ENCODE results near the gene GATAD2A.

Gene GATAD2A, protein sequence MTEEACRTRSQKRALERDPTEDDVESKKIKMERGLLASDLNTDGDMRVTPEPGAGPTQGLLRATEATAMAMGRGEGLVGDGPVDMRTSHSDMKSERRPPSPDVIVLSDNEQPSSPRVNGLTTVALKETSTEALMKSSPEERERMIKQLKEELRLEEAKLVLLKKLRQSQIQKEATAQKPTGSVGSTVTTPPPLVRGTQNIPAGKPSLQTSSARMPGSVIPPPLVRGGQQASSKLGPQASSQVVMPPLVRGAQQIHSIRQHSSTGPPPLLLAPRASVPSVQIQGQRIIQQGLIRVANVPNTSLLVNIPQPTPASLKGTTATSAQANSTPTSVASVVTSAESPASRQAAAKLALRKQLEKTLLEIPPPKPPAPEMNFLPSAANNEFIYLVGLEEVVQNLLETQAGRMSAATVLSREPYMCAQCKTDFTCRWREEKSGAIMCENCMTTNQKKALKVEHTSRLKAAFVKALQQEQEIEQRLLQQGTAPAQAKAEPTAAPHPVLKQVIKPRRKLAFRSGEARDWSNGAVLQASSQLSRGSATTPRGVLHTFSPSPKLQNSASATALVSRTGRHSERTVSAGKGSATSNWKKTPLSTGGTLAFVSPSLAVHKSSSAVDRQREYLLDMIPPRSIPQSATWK

DNA sequence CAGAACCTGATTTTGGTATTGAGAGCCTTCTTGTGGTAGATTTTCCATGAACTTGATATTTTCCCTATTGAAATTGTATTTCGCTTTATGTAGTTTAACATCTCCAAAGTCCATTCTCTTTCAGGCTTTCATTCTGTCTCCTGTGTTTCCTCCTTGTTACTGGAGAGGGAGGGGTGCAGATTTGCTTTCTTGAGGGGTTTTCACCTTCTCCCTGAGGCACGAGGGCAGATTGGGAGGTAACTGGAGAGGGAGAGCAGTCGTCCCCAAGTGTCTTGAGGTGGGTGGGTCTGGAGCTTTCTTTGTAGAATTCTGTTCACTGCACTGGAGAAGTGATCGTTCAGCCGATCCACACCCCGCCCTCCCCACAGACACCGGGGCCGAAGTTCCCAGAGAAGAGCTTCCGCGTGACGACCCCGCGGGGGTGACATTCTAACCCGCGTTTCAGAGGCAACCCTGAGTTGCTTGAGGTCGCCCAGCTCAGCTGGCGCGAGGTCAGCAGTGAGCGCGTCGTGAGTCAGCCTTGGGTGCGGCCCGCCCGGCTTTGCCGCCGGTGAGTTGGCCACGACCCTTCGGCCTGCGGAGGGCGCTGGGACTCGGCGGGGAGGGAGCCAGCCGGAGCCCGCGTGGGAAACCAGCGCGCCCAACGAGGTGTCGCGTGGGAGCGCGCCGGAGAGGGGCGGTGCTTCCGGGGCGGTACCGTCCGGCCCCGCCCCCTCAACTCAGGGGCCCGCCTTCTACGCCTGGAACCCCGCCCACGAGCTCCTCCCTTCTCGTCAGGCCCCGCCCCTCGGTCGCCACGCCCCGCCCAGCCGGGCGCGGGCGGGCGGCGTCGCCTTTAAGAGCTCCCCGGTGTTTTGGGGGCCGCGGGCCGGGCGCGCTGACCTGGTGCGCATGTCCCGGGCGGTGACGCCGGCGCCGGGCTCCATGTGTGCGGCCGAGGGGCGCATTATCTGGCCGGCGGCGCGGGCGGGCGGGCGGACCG is at the start of gene GATAD2A:
Gene GATAD2A (plus strand): TSS at position 797 of the 982 bp plus-strand sequence. CDS start 59,671 bp downstream, outside the sequence.
- H3K4me3 Mint-ChIP-seq = peak within 1 kb of the TSS; percentile 95
- ATAC-seq (replicated peaks; ENCODE audit: extremely low read depth, poor library complexity, severe bottlenecking) (peak; percentile 74), DNase-seq (ENCODE audit: low spot score in 2 of 2) (peak; percentile 90 to 94)
- H3K27me3 Mint-ChIP-seq = no peaks in the 10 kb centered on the region
- peaks cover 12% of the 10 kb centered on the region for H3K36me3 Mint-ChIP-seq (ENCODE audit: insufficient read depth)
- no peaks in the 10 kb centered on the region for H3K9me3 Mint-ChIP-seq
- peak within 1 kb of the TSS; percentile 81 for H3K27ac Mint-ChIP-seq (ENCODE audit: low read depth)
- H3K4me1 Mint-ChIP-seq = peaks cover 59% of the 10 kb centered on the region

DNA sequence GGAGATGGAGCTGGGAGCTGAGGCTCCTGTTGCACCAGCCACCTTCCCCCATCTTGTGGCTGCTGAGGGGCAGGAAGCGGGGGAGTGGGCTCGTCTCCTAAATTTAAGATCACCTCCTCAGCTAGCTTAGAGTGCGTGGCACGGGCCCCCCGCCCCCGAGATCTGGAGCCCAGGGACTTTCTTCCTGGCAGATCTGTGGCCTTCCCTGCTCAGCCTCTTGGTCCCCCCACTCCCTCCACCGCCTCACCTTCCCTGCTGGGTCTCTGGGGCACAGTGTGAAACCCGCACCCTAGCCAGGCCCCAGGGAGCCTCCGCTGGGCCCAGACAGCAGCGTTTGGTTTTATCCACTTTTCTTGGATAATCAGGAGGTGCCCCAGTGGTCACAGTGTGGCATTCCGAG is 49.0 kb upstream of the GATAD2A start:
- H3K4me3 Mint-ChIP-seq = no peak overlapping the region
- ATAC-seq (replicated peaks; ENCODE audit: extremely low read depth, poor library complexity, severe bottlenecking) (no peak), DNase-seq (ENCODE audit: low spot score in 2 of 2) (no peak)
- H3K9me3 Mint-ChIP-seq = no peaks in the 10 kb centered on the region
- peaks cover 22% of the 10 kb centered on the region for H3K36me3 Mint-ChIP-seq (ENCODE audit: insufficient read depth)
- H3K27ac Mint-ChIP-seq (ENCODE audit: low read depth) = no peak overlapping the region
- peaks cover 6% of the 10 kb centered on the region for H3K4me1 Mint-ChIP-seq
- H3K27me3 Mint-ChIP-seq = no peaks in the 10 kb centered on the region

DNA sequence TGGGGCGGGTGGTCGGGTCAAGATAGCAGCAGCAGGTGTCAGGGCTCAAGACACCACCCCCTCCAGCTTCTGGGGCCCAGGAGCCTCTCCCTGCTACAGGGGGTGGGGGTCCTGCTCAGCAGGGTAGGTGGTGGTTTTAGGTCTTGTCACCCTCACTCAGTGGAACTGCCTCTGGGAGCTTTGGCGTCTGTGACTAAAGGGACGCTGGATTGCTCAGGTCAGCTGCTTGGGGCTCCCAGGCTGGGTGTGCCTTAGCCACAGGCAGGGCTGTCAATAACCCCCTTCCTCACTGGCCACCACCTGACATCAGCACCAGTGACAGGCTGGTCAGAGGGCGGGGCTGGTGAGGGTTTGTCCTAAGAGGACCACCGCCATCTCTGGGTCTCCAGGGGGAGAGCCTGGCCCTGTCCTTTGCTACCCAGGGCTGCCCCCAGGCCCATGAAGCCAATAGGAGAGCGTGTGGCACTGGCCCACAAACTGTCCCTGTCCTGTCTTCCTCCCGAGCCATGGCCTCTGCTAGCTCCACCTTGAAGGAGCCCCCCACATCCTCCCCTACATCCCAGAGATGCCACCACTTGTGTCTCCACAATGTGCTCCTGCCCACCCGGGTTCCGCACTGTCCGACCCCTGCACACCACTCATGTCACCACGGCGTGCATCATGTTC is 48.4 kb upstream of the GATAD2A start:
- H3K9me3 Mint-ChIP-seq = no peaks in the 10 kb centered on the region
- DNase-seq (ENCODE audit: low spot score in 2 of 2) (no peak), ATAC-seq (replicated peaks; ENCODE audit: extremely low read depth, poor library complexity, severe bottlenecking) (no peak)
- H3K4me1 Mint-ChIP-seq = peaks cover 10% of the 10 kb centered on the region
- H3K36me3 Mint-ChIP-seq (ENCODE audit: insufficient read depth) = peaks cover 21% of the 10 kb centered on the region
- H3K27me3 Mint-ChIP-seq = no peaks in the 10 kb centered on the region
- no peak overlapping the region for H3K4me3 Mint-ChIP-seq
- H3K27ac Mint-ChIP-seq (ENCODE audit: low read depth) = no peak overlapping the region

DNA sequence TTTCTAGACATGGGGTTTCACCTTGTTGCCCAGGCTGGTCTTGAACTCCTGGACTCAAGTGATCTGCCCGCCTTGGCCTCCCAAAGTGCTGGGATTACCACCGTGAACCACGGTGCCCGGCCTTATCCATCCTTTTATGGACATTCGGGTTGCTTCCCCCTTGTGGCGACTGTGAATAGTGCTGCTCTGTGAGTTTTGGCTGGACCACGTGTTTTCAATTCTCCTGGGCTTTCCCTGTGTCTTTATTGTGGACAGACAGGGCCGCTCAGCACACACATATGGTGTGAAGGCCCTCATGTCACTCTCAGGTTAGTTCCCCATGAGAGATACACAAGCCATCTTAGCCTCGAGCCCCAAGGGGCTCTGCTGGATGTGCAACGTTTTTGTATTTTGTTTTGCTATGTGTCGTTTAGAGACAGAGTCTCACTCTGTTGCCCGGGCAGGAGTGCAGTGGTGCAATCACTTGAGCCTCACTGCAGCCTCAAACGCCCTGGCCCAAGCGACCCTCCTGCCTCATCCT is 44.3 kb upstream of the GATAD2A start:
- peak overlapping the region; percentile 20 for H3K4me3 Mint-ChIP-seq
- ATAC-seq (replicated peaks; ENCODE audit: extremely low read depth, poor library complexity, severe bottlenecking) (peak; percentile 41), DNase-seq (ENCODE audit: low spot score in 2 of 2) (peak; percentile 48 to 61)
- peak overlapping the region; percentile 26 for H3K27ac Mint-ChIP-seq (ENCODE audit: low read depth)
- H3K9me3 Mint-ChIP-seq = no peaks in the 10 kb centered on the region
- no peaks in the 10 kb centered on the region for H3K27me3 Mint-ChIP-seq
- peaks cover 20% of the 10 kb centered on the region for H3K4me1 Mint-ChIP-seq
- H3K36me3 Mint-ChIP-seq (ENCODE audit: insufficient read depth) = peaks cover 11% of the 10 kb centered on the region

DNA sequence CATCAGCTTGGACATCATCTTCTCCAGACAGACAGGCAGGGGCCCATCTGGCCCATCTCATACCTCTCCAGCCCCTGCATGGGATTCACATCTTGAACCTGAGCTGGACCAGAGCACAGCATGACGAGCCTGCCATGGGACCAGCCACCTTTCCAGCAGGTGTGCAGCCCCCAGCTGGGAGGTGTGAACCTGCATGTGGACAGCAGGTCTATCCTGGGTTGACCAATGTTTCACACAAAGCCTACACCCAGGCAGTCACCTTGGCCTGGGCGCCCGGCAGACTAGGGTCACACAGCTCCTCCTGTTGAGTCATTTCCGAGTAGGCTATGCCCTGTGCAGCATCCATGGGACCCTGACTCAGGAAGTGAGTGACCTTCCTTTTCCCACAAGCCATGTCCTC is 43.4 kb upstream of the GATAD2A start:
- no peaks in the 10 kb centered on the region for H3K27me3 Mint-ChIP-seq
- no peak overlapping the region for H3K4me3 Mint-ChIP-seq
- ATAC-seq (replicated peaks; ENCODE audit: extremely low read depth, poor library complexity, severe bottlenecking) (no peak), DNase-seq (ENCODE audit: low spot score in 2 of 2) (no peak)
- no peaks in the 10 kb centered on the region for H3K9me3 Mint-ChIP-seq
- peaks cover 13% of the 10 kb centered on the region for H3K36me3 Mint-ChIP-seq (ENCODE audit: insufficient read depth)
- no peak overlapping the region for H3K27ac Mint-ChIP-seq (ENCODE audit: low read depth)
- peaks cover 25% of the 10 kb centered on the region for H3K4me1 Mint-ChIP-seq

DNA sequence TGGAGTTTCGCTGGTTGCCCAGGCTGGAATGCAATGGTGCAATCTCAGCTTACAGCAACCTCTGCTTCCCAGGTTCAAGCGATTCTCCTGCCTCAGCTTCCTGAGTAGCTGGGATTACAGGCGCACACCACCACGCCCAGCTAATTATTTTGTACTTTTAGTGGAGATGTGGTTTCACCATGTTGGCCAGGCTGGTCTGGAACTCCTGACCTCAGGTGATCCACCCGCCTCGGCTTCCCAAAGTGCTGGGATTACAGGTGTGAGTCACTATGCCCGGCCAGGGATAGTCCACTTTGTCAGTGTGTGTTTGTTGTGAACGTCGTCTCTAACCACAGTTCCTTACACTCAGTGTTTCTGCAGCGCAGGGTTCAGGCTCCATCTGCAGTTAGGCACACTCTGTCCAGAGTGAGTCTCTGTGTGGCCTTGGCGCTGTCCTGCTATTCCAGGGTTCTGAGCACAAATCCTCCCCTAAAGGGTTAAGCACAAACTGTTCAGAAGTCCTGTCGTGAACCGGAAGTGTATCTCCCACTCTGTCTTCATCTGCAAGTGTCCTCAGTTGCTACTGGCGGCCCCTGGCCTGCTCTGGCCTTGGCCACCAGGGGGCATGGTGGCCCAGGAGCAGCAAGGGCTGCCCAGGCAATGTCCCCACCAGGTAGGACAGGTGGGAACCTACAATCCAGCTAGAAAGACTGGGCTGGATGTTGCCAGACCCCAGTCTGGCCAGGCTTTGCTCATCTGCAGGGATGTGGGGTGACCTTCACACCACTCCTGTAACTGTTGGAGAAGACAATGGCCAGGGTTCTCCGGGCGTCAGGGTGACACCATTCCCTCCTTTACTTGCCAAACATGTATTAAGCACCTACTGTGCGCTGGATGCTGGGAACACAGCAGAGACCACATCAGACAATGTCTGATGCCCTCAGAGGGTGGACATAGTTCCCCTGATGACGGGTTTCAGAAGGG is 38.8 kb upstream of the GATAD2A start:
- H3K4me1 Mint-ChIP-seq = peaks cover 20% of the 10 kb centered on the region
- DNase-seq (ENCODE audit: low spot score in 2 of 2) = peak; percentile 38 to 45
- H3K9me3 Mint-ChIP-seq = no peaks in the 10 kb centered on the region
- H3K27me3 Mint-ChIP-seq = no peaks in the 10 kb centered on the region
- H3K36me3 Mint-ChIP-seq (ENCODE audit: insufficient read depth) = peaks cover 6% of the 10 kb centered on the region
- H3K4me3 Mint-ChIP-seq = peak overlapping the region; percentile 40
- no peak overlapping the region for H3K27ac Mint-ChIP-seq (ENCODE audit: low read depth)
- ATAC-seq (replicated peaks; ENCODE audit: extremely low read depth, poor library complexity, severe bottlenecking) = peak; percentile 38

DNA sequence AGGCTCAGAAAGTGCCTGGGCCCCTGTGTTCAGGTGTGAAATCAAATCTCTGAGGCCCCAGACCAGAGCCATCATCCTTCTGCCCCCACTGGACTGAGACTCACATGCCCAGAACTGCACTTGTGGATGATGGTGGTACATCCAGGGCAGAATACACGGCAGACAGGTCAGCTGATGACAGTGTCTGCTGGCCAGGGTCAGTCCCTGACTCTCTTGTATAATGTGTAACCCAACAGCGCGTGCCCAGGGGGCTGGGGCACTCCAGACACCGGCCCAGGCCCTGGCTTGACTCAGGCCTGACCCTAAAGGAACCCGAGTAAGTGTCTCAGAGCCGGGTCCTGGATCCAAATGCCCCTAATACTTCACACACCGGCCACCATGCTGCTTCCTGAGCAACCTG is 37.4 kb upstream of the GATAD2A start:
- no peak overlapping the region for H3K4me3 Mint-ChIP-seq
- ATAC-seq (replicated peaks; ENCODE audit: extremely low read depth, poor library complexity, severe bottlenecking) = no peak
- H3K27ac Mint-ChIP-seq (ENCODE audit: low read depth) = no peak overlapping the region
- no peaks in the 10 kb centered on the region for H3K9me3 Mint-ChIP-seq
- peaks cover 6% of the 10 kb centered on the region for H3K36me3 Mint-ChIP-seq (ENCODE audit: insufficient read depth)
- peaks cover 20% of the 10 kb centered on the region for H3K4me1 Mint-ChIP-seq
- no peak for DNase-seq (ENCODE audit: low spot score in 2 of 2)
- no peaks in the 10 kb centered on the region for H3K27me3 Mint-ChIP-seq

DNA sequence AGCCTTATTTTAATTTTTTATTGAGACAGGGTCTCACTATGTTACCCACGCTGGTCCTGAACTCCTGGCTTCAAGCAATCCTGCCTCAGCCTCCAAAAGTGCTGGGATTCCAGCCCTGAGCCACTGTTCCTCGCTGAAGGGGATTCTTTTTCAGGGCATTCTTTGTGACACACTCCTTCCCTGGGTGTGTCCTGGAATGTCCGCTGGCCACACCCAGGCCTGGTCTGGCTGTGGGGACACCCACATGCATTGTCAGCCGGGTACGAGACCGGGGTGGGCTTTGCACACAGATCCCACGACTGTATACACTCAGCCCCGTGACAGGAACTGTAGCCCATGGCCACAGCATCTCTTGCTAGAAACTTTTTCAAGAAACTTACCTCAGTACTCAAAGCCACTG is 34.4 kb upstream of the GATAD2A start:
- peaks cover 16% of the 10 kb centered on the region for H3K4me1 Mint-ChIP-seq
- ATAC-seq (replicated peaks; ENCODE audit: extremely low read depth, poor library complexity, severe bottlenecking) = no peak
- no peaks in the 10 kb centered on the region for H3K9me3 Mint-ChIP-seq
- DNase-seq (ENCODE audit: low spot score in 2 of 2) = no peak
- H3K27ac Mint-ChIP-seq (ENCODE audit: low read depth) = no peak overlapping the region
- H3K4me3 Mint-ChIP-seq = no peak overlapping the region
- H3K36me3 Mint-ChIP-seq (ENCODE audit: insufficient read depth) = peaks cover 2% of the 10 kb centered on the region
- H3K27me3 Mint-ChIP-seq = no peaks in the 10 kb centered on the region

DNA sequence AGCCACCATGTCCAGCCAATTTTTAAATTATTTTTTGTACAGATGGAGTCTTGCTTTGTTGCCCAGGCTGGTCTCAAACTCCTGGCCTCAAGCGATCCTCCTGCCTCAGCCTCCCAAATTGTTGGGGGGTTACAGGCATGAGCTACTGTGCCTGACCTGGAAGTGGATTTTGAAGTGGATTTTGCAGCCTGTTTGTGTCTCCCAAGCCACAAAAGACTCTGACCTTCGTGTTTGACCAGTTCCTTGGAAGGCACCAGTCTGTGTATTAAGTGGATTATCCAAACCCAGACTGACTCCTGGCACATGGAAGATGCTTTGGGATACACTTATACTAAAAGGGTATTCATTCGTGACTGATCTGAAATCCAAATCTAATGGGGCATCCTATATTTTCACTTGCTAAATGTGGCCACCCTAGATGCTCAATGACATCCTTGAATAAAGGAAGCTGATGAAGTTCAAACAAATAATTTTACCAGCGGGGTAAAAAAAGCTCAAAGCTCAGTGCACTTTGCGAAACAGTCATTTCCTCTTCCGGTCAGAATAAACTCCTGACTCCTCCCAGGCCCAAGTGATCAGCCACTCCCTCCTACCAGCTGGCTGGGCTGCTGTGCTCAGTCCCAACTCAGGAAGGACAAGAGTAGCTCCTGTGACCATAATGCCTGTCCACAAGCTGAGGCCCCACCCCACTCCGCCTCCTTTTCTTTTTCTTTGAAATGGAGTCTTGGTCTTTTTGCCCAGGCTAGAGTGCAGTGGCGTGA is 32.6 kb upstream of the GATAD2A start:
- H3K27ac Mint-ChIP-seq (ENCODE audit: low read depth) = peak overlapping the region; percentile 80
- ATAC-seq (replicated peaks; ENCODE audit: extremely low read depth, poor library complexity, severe bottlenecking) (peak; percentile 82), DNase-seq (ENCODE audit: low spot score in 2 of 2) (no peak)
- H3K27me3 Mint-ChIP-seq = no peaks in the 10 kb centered on the region
- H3K36me3 Mint-ChIP-seq (ENCODE audit: insufficient read depth) = peaks cover 2% of the 10 kb centered on the region
- no peaks in the 10 kb centered on the region for H3K9me3 Mint-ChIP-seq
- H3K4me1 Mint-ChIP-seq = peaks cover 11% of the 10 kb centered on the region
- peak overlapping the region; percentile 65 for H3K4me3 Mint-ChIP-seq

DNA sequence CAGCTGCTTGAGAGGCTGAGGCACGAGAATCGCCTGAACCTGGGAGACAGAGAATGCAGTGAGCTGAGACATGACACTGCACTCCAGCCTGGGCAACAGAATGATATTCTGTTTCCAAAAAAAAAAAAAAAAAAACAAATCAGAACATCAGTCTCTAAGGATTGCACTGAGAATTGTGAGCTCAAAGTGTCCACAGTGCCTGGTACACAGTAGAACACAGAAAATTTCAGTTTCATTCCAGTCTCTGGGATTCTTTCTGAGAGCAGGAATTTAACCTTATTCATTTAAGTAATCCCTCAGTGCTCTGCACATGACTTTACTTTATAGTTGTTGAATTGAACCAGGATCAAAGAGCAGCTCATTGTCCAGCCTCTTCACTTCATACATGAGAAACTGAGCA is 25.9 kb upstream of the GATAD2A start:
- no peak for ATAC-seq (replicated peaks; ENCODE audit: extremely low read depth, poor library complexity, severe bottlenecking)
- no peaks in the 10 kb centered on the region for H3K27me3 Mint-ChIP-seq
- no peak overlapping the region for H3K27ac Mint-ChIP-seq (ENCODE audit: low read depth)
- H3K4me1 Mint-ChIP-seq = peaks cover 5% of the 10 kb centered on the region
- H3K4me3 Mint-ChIP-seq = no peak overlapping the region
- DNase-seq (ENCODE audit: low spot score in 2 of 2) = no peak
- no peaks in the 10 kb centered on the region for H3K9me3 Mint-ChIP-seq
- H3K36me3 Mint-ChIP-seq (ENCODE audit: insufficient read depth) = peaks cover 5% of the 10 kb centered on the region

Data from central memory CD8-positive, alpha-beta T cell (primary cell).